Measurements from ENCODE around the gene C6orf15. TPM values are rescaled to one million over a fixed set of nuclear protein-coding genes. Genes with fewer than 3 reads are reported as not detected.
"Not testable (repeated sequence)": the region's sequence is repeated elsewhere in the genome, so short reads cannot be mapped to it uniquely, and the experiment has no call there.

Gene C6orf15
- total RNA-seq, 1 donor from 2014 or later, result not detected

DNA sequence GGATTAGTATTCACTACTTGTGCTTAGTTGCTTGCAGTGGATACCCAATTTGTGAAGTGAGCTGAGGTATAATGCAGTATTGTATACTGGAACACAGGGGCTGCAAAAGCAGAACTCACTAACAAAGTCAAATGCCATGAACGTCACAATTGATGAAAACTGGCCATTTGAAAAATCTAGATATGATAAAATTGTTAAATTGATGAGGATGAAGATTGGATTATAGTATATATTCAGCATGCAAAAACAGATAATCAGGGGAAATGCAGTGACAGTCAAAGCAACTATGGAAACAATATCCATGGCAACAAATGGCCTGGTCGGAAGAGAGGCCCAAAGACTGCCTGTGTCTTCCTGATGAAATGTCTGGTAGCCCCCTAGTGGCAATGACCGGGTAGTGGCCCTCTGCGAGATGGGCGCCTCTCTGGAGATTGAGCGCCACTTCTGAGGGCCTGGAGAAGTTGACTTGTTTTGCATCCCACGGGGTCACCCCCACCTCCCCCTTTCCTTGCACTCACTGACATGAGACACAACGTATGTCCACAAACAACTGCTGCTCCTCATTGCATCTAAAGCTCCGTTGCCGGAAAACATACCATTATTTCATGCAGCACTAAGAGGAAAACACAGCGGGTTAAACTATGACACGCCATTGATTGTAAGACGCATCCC, 43.6 kb downstream of the C6orf15 start:
- Histone ChIP-seq H3K79me2 (ENCODE audit: low read depth) (no peaks in the 10 kb centered on the region), H3K4me3 (no peak overlapping the region), H2AFZ (replicated peaks) (no peak overlapping the region), H3K9me3 (ENCODE audit: low read depth) (no peaks in the 10 kb centered on the region), H3K27me3 (no peaks in the 10 kb centered on the region), H3K27ac (no peak overlapping the region), H3K36me3 (no peaks in the 10 kb centered on the region), H3F3A (ENCODE audit: low read depth) (peaks cover 18% of the 10 kb centered on the region), H3K4me2 (no peak overlapping the region), H4K20me1 (ENCODE audit: low read depth) (no peaks in the 10 kb centered on the region), H3K9ac (no peak overlapping the region), H3K4me1 (peaks cover 10% of the 10 kb centered on the region)
- Mint-ChIP-seq H3K9me3 (peaks cover 3% of the 10 kb centered on the region), H3K4me3 (no peak overlapping the region), H3K27me3 (ENCODE audit: insufficient read depth, low read depth) (peaks cover 2% of the 10 kb centered on the region), H3K4me1 (peaks cover 39% of the 10 kb centered on the region), H3K36me3 (no peaks in the 10 kb centered on the region), H3K27ac (peak overlapping the region; percentile 26)
- TF ChIP-seq EZH2phosphoT487 (IDR thresholded peaks at IDR 0.05) (no peak), EZH2 (IDR thresholded peaks at IDR 0.05) (no peak)
- TF ChIP-seq, protein P1, sequence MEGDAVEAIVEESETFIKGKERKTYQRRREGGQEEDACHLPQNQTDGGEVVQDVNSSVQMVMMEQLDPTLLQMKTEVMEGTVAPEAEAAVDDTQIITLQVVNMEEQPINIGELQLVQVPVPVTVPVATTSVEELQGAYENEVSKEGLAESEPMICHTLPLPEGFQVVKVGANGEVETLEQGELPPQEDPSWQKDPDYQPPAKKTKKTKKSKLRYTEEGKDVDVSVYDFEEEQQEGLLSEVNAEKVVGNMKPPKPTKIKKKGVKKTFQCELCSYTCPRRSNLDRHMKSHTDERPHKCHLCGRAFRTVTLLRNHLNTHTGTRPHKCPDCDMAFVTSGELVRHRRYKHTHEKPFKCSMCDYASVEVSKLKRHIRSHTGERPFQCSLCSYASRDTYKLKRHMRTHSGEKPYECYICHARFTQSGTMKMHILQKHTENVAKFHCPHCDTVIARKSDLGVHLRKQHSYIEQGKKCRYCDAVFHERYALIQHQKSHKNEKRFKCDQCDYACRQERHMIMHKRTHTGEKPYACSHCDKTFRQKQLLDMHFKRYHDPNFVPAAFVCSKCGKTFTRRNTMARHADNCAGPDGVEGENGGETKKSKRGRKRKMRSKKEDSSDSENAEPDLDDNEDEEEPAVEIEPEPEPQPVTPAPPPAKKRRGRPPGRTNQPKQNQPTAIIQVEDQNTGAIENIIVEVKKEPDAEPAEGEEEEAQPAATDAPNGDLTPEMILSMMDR (IDR thresholded peaks at IDR 0.05), result peak; percentile 88
- peak; percentile 85 for DNase-seq (ENCODE audit: low spot score)

DNA sequence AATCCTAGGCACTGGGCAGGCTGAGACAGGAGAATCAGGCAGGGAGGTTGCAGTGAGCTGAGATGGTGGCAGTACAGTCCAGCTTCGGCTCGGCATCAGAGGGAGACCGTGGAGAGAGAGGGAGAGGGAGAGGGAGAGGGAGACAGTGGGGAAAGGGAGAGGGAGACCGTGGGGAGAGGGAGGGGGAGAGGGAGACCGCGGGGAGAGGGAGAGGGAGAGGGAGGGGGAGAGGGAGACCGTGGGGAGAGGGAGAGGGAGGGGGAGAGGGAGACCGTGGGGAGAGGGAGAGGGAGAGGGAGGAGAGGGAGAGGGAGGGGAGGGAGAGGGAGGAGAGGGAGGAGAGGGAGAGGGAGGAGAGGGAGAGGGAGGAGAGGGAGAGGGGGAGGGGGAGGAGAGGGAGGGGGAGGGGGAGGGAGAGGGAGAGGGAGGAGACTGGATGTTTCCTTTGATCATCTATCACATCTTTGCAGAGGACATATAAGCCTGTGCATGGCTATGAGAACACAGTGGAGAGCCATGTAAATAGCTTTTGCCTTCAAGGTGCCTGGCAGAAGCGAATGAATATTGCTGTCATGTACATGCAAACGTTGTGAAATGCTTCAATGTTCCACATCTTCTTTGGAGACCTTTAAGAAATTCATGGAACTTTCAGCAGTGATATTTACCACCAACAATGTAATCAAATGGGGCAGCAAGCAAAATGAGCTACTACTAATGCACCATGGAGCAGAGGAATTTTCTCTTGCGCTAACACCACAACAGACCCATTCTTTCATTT, 44.3 kb downstream of the C6orf15 start:
- not testable (repeated sequence) for H3K27ac Mint-ChIP-seq; H3K4me3 ChIP-seq; H3K4me3 Mint-ChIP-seq; H3K36me3 ChIP-seq; H3K4me2 ChIP-seq; H3K9ac ChIP-seq; H3K9me3 ChIP-seq (ENCODE audit: low read depth); H2AFZ ChIP-seq (replicated peaks); H3K27me3 ChIP-seq; H4K20me1 ChIP-seq (ENCODE audit: low read depth); DNase-seq (ENCODE audit: low spot score); H3K79me2 ChIP-seq (ENCODE audit: low read depth); H3K36me3 Mint-ChIP-seq; H3K9me3 Mint-ChIP-seq; H3K27ac ChIP-seq; H3K27me3 Mint-ChIP-seq (ENCODE audit: insufficient read depth, low read depth)
- Histone ChIP-seq H3F3A (ENCODE audit: low read depth) (peaks cover 18% of the 10 kb centered on the region), H3K4me1 (peaks cover 10% of the 10 kb centered on the region)
- H3K4me1 Mint-ChIP-seq, result peaks cover 39% of the 10 kb centered on the region

DNA sequence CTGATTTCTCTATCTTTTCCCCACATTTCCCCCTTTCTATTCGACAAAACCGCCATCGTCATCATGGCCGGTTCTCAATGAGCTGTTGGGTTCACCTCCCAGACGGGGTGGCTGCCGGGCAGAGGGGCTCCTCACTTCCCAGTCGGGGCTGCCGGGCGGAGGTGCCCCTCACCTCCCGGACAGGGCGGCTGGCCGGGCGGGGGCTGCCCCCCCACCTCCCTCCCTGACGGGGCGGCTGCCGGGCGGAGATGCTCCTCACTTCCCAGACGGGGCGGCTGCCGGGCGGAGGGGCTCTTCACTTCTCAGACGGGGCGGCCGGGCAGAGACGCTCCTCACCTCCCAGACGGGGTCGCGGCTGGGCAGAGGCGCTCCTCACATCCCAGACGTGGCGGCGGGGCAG, 45.3 kb downstream of the C6orf15 start:
- not testable (repeated sequence) for DNase-seq (ENCODE audit: low spot score); H2AFZ ChIP-seq (replicated peaks); H3K4me2 ChIP-seq; H4K20me1 ChIP-seq (ENCODE audit: low read depth); H3K36me3 Mint-ChIP-seq; H3K9me3 Mint-ChIP-seq; H3K27ac Mint-ChIP-seq; H3K27me3 Mint-ChIP-seq (ENCODE audit: insufficient read depth, low read depth); H3K36me3 ChIP-seq; H3K27ac ChIP-seq; H3K79me2 ChIP-seq (ENCODE audit: low read depth); H3K9me3 ChIP-seq (ENCODE audit: low read depth); H3K27me3 ChIP-seq; H3K4me3 Mint-ChIP-seq; H3K9ac ChIP-seq; H3K4me3 ChIP-seq
- Histone ChIP-seq H3K4me1 (peaks cover 10% of the 10 kb centered on the region), H3F3A (ENCODE audit: low read depth) (peaks cover 18% of the 10 kb centered on the region)
- peaks cover 33% of the 10 kb centered on the region for H3K4me1 Mint-ChIP-seq

DNA sequence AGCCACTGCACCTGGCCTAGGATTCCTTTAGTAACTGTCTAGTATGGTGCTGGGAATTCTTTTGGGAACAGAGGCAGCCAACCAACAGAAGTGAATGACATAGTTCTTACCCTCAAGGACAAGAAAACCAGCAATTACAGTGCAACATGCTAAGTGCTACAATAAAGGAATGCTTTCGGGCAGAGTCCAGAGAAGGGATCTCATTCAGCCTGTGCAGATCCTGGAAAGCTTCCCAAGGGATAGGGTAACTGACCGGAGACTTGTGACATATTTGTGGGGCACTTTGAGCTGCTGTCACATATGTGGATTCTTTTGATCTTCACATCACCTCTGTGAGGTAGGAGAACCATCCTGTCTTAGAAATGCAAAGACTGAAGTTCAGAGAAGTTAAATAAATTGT, 46.8 kb downstream of the C6orf15 start:
- TF ChIP-seq EZH2phosphoT487 (IDR thresholded peaks at IDR 0.05) (no peak), EZH2 (IDR thresholded peaks at IDR 0.05) (no peak)
- TF ChIP-seq, protein P1 (IDR thresholded peaks at IDR 0.05), result no peak
- peak overlapping the region; percentile 37 for H3K27ac Mint-ChIP-seq
- H3K27me3 Mint-ChIP-seq (ENCODE audit: insufficient read depth, low read depth), result peaks cover 4% of the 10 kb centered on the region
- H2AFZ ChIP-seq (replicated peaks), result no peak overlapping the region
- no peak overlapping the region for H3K4me2 ChIP-seq
- no peaks in the 10 kb centered on the region for H3K36me3 Mint-ChIP-seq
- no peak overlapping the region for H3K27ac ChIP-seq
- H3K9me3 ChIP-seq (ENCODE audit: low read depth), result no peaks in the 10 kb centered on the region
- H3K4me3 Mint-ChIP-seq, result peak overlapping the region; percentile 33
- H4K20me1 ChIP-seq (ENCODE audit: low read depth), result no peaks in the 10 kb centered on the region
- peaks cover 11% of the 10 kb centered on the region for H3F3A ChIP-seq (ENCODE audit: low read depth)
- peaks cover 25% of the 10 kb centered on the region for H3K4me1 Mint-ChIP-seq
- no peaks in the 10 kb centered on the region for H3K79me2 ChIP-seq (ENCODE audit: low read depth)
- H3K36me3 ChIP-seq, result no peaks in the 10 kb centered on the region
- peaks cover 3% of the 10 kb centered on the region for H3K9me3 Mint-ChIP-seq
- no peak overlapping the region for H3K9ac ChIP-seq
- no peaks in the 10 kb centered on the region for H3K27me3 ChIP-seq
- no peak overlapping the region for H3K4me3 ChIP-seq
- DNase-seq (ENCODE audit: low spot score), result no peak
- H3K4me1 ChIP-seq, result peaks cover 5% of the 10 kb centered on the region
